SK-N-SH (cell line): ENCODE data around the gene PCSK5. TPM values are rescaled to one million over a fixed set of nuclear protein-coding genes. Genes with fewer than 3 reads are reported as not detected.

Source experiments
- CTCF ChIA-PET: fragments of 300-600, 350-600 bp; formaldehyde crosslinking; extraction: SDS; loops from one replicate; lab custom pipeline; 2021; lab: Yijun Ruan, JAX
- POLR2A ChIA-PET: fragments of 350-600 bp; sonication (Branson Sonifier 250); formaldehyde crosslinking; extraction: SDS; loops from one replicate; lab custom pipeline; 2020; ENCODE audit warnings: antibody characterized with exemption, inconsistent platforms; lab: Yijun Ruan, JAX
- DNase-seq: peaks from one replicate; pipeline ENCODE4 v3.0.0; 2012
- H2AFZ ChIP-seq: fragments of 200-600 bp; sonication (generic); 2 replicates; pipeline ENCODE4 v1.8.1; 2016; ENCODE audit warnings: antibody characterized with exemption, mild to moderate bottlenecking, low read depth
- H3F3A ChIP-seq: fragments of 200-600 bp; sonication (generic); replicated peaks from 2 replicates; pipeline ENCODE3; 2016; ENCODE audit warnings: antibody characterized with exemption, mild to moderate bottlenecking; ENCODE audit not compliant: insufficient read depth
- H3K27ac ChIP-seq, 2 experiments: fragments of 200-500 bp in 1 of 2; fragments of 200-600 bp in 1 of 2; sonication (Bioruptor generic) in 1 of 2; sonication (generic), shearing (Covaris generic) in 1 of 2; 2 replicates each; pipeline versions ENCODE4 v1.5.1 to v1.6.1; 2014 to 2016; ENCODE audit warnings: low read depth in 2 of 2, inconsistent platforms in 1 of 2, low read length in 1 of 2, mild to moderate bottlenecking in 1 of 2, mixed read lengths in 1 of 2
- H3K27me3 ChIP-seq: fragments of 200-600 bp; sonication (generic), shearing (Covaris generic); 2 replicates; pipeline ENCODE4 v1.6.1; 2016; ENCODE audit warnings: mixed run types; ENCODE audit not compliant: insufficient read depth
- H3K36me3 ChIP-seq, 2 experiments: fragments of 200-500 bp in 1 of 2; fragments of 200-600 bp in 1 of 2; sonication (Bioruptor generic) in 1 of 2; sonication (generic) in 1 of 2; replicated peaks in 1 of 2; 2 replicates each; pipeline versions ENCODE3 to v1.5.1; 2014 to 2016; ENCODE audit warnings: low read length in 1 of 2, mild to moderate bottlenecking in 1 of 2; ENCODE audit not compliant: insufficient read depth in 2 of 2, control insufficient read depth in 1 of 2
- H3K4me1 ChIP-seq, 2 experiments: fragments of 200-500 bp in 1 of 2; fragments of 200-600 bp in 1 of 2; sonication (Bioruptor generic) in 1 of 2; sonication (generic), shearing (Covaris generic) in 1 of 2; 2 replicates each; pipeline versions ENCODE4 v1.5.1 to v1.6.1; 2014 to 2016; ENCODE audit warnings: low read depth in 1 of 2, low read length in 1 of 2, mixed run types in 1 of 2; ENCODE audit not compliant: insufficient read depth in 2 of 2, control insufficient read depth in 1 of 2
- H3K4me2 ChIP-seq: fragments of 200-600 bp; sonication (generic), shearing (Covaris generic); 2 replicates; pipeline ENCODE4 v1.6.1; 2017; ENCODE audit warnings: mixed run types
- H3K4me3 ChIP-seq, 2 experiments: fragments of 200-500 bp in 1 of 2; fragments of 200-600 bp in 1 of 2; sonication (Bioruptor generic) in 1 of 2; sonication (generic), shearing (Covaris generic) in 1 of 2; 2 replicates each; pipeline versions ENCODE4 v1.5.1 to v1.8.1; 2014 to 2016; ENCODE audit warnings: low read depth in 2 of 2, inconsistent platforms in 1 of 2, low read length in 1 of 2, mild to moderate bottlenecking in 1 of 2, mixed read lengths in 1 of 2, moderate library complexity in 1 of 2
- H3K79me2 ChIP-seq: fragments of 200-600 bp; sonication (generic); 2 replicates; pipeline ENCODE4 v1.8.1; 2017; ENCODE audit warnings: mild to moderate bottlenecking; ENCODE audit not compliant: insufficient read depth
- H3K9ac ChIP-seq: fragments of 200-600 bp; sonication (generic); 2 replicates; pipeline ENCODE4 v1.6.1; 2017; ENCODE audit warnings: mixed run types
- H3K9me2 ChIP-seq: fragments of 200-600 bp; sonication (generic); 2 replicates; pipeline ENCODE4 v1.6.1; 2017; ENCODE audit warnings: mixed run types
- H3K9me3 ChIP-seq: fragments of 200-600 bp; sonication (generic); 2 replicates; pipeline ENCODE4 v1.6.1; 2017; ENCODE audit warnings: mixed run types, mild to moderate bottlenecking, moderate library complexity
- H4K20me1 ChIP-seq: fragments of 200-600 bp; sonication (generic); 2 replicates; pipeline ENCODE4 v1.6.1; 2017; ENCODE audit warnings: mild to moderate bottlenecking, mixed run types; ENCODE audit not compliant: insufficient read depth
- ELF1 ChIP-seq: IDR thresholded peaks from 2 replicates; pipeline ENCODE4 v1.4.0; 2012
- FOSL2 ChIP-seq: IDR thresholded peaks from 2 replicates; pipeline ENCODE4 v1.4.0; 2012; ENCODE audit warnings: low read depth, mild to moderate bottlenecking, moderate library complexity, borderline replicate concordance
- FOXJ3 ChIP-seq: sonication (generic); formaldehyde crosslinking; IDR thresholded peaks from 2 replicates; pipeline ENCODE4 v1.5.1; 2020; ENCODE audit warnings: mild to moderate bottlenecking, missing genetic modification reagents
- FOXM1 ChIP-seq: IDR thresholded peaks from 2 replicates; pipeline ENCODE4 v1.4.0; 2012; ENCODE audit warnings: low read depth, mild to moderate bottlenecking
- GABPA ChIP-seq: IDR thresholded peaks from 2 replicates; pipeline ENCODE4 v1.4.0; 2012; ENCODE audit warnings: low read depth, mild to moderate bottlenecking
- MEF2A ChIP-seq: IDR thresholded peaks from 2 replicates; pipeline ENCODE4 v1.4.0; 2012; ENCODE audit warnings: low read depth, borderline replicate concordance
- MXI1 ChIP-seq: IDR thresholded peaks from 2 replicates; pipeline ENCODE4 v1.6.1; 2012; ENCODE audit warnings: mild to moderate bottlenecking, low read depth, low read length, improper control_type of control experiment
- NFIC ChIP-seq: IDR thresholded peaks from 2 replicates; pipeline ENCODE4 v1.4.0; 2012; ENCODE audit warnings: borderline replicate concordance
- SMC3 ChIP-seq: IDR thresholded peaks from 2 replicates; pipeline ENCODE4 v1.6.1; 2012; ENCODE audit warnings: low read depth, low read length, improper control_type of control experiment
- TEAD4 ChIP-seq: IDR thresholded peaks from 2 replicates; pipeline ENCODE4 v1.4.0; 2012; ENCODE audit warnings: mild to moderate bottlenecking, borderline replicate concordance; ENCODE audit not compliant: insufficient read depth
- WGBS: methylation state at CpG from one replicate; pipeline ENCODE4 v1.1.6; 2017; ENCODE audit warnings: low lambda C conversion rate; 5-methylcytosine and 5-hydroxymethylcytosine counted together
- polyA plus RNA-seq, 3 experiments: library from polyadenylated mRNA; depleted of rRNA; stranded (reverse); fragments of >200 nt; gene quantifications; 2 replicates each; pipeline ENCODE4 v1.2.3, GENCODE V29; 2012
- TF ChIP-seq, protein P1 (sequence below): fragments of 150-350 bp; IDR thresholded peaks from 2 replicates; pipeline ENCODE4 v1.6.1; 2016; ENCODE audit warnings: mild to moderate bottlenecking, low read depth, low read length
- TF ChIP-seq, protein P2 (sequence below): IDR thresholded peaks from 2 replicates; pipeline ENCODE4 v1.4.0; 2012; ENCODE audit warnings: low read depth, borderline replicate concordance
- TF ChIP-seq, protein P3 (sequence below): IDR thresholded peaks from 2 replicates; pipeline ENCODE4 v1.6.1; 2012; ENCODE audit warnings: mild to moderate bottlenecking, low read depth, low read length, moderate library complexity

Gene PCSK5
- polyA plus RNA-seq, 1 of the 3 experiments (the other 2 are of a cell fraction): 0.08 TPM

DNA sequence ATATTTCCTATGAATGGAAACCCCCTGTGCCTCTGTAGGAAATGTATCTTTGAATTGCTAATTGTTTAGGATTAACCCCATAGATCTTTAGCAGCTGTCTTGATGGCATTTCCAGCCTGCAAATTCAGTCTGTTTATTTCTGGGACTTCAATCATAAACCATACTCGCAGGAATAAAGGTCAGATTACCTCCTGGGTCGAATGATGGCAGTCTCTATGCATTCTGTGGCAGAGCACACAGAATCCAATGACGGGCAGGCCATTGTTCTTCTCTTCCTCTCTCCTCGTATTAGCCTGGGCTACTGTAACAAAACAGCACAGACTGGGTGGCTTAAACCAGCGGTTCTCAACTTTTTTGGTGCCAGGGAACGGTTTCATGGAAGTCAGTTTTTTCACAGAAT, 199.9 kb downstream of the PCSK5 start:
- WGBS: under 1% methylated on average over 6 of the region's 6 CpGs
- CTCF ChIA-PET: no interaction called here

More for the DNA sequence above, 199.9 kb downstream of the PCSK5 start:
- Histone ChIP-seq H3F3A (no peaks in the 10 kb centered on the region), H3K9ac (no peak overlapping the region), H3K9me2 (no peaks in the 10 kb centered on the region), H3K9me3 (no peaks in the 10 kb centered on the region), H3K4me2 (no peak overlapping the region)
- TF ChIP-seq, protein P1, sequence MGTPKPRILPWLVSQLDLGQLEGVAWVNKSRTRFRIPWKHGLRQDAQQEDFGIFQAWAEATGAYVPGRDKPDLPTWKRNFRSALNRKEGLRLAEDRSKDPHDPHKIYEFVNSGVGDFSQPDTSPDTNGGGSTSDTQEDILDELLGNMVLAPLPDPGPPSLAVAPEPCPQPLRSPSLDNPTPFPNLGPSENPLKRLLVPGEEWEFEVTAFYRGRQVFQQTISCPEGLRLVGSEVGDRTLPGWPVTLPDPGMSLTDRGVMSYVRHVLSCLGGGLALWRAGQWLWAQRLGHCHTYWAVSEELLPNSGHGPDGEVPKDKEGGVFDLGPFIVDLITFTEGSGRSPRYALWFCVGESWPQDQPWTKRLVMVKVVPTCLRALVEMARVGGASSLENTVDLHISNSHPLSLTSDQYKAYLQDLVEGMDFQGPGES: no peak
- TF ChIP-seq FOXM1 (no peak), MEF2A (no peak), ELF1 (no peak), GABPA (no peak), TEAD4 (no peak), SMC3 (no peak), FOXJ3 (CRISPR knock-in tag) (no peak), MXI1 (no peak), NFIC (no peak), FOSL2 (no peak)
- TF ChIP-seq, protein P2, sequence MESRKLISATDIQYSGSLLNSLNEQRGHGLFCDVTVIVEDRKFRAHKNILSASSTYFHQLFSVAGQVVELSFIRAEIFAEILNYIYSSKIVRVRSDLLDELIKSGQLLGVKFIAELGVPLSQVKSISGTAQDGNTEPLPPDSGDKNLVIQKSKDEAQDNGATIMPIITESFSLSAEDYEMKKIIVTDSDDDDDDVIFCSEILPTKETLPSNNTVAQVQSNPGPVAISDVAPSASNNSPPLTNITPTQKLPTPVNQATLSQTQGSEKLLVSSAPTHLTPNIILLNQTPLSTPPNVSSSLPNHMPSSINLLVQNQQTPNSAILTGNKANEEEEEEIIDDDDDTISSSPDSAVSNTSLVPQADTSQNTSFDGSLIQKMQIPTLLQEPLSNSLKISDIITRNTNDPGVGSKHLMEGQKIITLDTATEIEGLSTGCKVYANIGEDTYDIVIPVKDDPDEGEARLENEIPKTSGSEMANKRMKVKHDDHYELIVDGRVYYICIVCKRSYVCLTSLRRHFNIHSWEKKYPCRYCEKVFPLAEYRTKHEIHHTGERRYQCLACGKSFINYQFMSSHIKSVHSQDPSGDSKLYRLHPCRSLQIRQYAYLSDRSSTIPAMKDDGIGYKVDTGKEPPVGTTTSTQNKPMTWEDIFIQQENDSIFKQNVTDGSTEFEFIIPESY: no peak
- TF ChIP-seq, protein P3, sequence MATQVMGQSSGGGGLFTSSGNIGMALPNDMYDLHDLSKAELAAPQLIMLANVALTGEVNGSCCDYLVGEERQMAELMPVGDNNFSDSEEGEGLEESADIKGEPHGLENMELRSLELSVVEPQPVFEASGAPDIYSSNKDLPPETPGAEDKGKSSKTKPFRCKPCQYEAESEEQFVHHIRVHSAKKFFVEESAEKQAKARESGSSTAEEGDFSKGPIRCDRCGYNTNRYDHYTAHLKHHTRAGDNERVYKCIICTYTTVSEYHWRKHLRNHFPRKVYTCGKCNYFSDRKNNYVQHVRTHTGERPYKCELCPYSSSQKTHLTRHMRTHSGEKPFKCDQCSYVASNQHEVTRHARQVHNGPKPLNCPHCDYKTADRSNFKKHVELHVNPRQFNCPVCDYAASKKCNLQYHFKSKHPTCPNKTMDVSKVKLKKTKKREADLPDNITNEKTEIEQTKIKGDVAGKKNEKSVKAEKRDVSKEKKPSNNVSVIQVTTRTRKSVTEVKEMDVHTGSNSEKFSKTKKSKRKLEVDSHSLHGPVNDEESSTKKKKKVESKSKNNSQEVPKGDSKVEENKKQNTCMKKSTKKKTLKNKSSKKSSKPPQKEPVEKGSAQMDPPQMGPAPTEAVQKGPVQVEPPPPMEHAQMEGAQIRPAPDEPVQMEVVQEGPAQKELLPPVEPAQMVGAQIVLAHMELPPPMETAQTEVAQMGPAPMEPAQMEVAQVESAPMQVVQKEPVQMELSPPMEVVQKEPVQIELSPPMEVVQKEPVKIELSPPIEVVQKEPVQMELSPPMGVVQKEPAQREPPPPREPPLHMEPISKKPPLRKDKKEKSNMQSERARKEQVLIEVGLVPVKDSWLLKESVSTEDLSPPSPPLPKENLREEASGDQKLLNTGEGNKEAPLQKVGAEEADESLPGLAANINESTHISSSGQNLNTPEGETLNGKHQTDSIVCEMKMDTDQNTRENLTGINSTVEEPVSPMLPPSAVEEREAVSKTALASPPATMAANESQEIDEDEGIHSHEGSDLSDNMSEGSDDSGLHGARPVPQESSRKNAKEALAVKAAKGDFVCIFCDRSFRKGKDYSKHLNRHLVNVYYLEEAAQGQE: no peak
- TF ChIP-seq, all 33 proteins: peak for 0
- H2AFZ ChIP-seq: no peak overlapping the region
- POLR2A ChIA-PET: no interaction called here
- H3K27ac ChIP-seq: no peak overlapping the region
- no peaks in the 10 kb centered on the region for H3K79me2 ChIP-seq
- DNase-seq: no peak
- no peaks in the 10 kb centered on the region for H3K4me1 ChIP-seq
- H3K36me3 ChIP-seq: no peaks in the 10 kb centered on the region
- no peaks in the 10 kb centered on the region for H4K20me1 ChIP-seq
- no peak overlapping the region for H3K4me3 ChIP-seq
- no peaks in the 10 kb centered on the region; the same call in 1 of the 2 replicates for H3K27me3 ChIP-seq
